ENCODE results near the gene CHST11. TPM values are rescaled to one million over a fixed set of nuclear protein-coding genes. Genes with fewer than 3 reads are reported as not detected.

Gene CHST11
- total RNA-seq, 1 experiment from 2014 or later: 6.7 TPM

DNA sequence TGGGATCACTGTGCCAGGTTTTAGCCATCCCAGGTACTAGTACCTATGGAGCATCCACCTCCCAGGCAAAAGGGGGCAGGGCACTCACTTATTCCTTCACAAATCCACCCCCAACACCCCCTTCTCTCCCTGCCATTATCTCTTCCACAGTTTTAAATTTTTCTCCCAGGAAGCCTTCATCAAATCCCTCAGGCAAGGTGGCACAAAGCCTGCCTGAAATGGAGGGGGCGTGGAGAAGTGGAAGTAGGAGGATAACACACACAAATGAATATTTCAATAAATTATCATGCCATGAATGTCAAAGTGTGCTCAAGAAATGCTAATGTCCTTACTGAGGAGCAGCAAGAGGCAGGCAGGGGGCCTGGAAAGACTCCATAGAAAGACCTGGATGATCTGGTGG is 4.7 kb upstream of the CHST11 start:
- Histone ChIP-seq H3K4me2 (ENCODE audit: insufficient read depth, insufficient read length, low read length) (no peak overlapping the region), H3K79me1 (ENCODE audit: insufficient read depth, low read depth, low read length, poor library complexity, severe bottlenecking) (no peaks in the 10 kb centered on the region), H4K8ac (replicated peaks; ENCODE audit: insufficient read length, low read depth, low read length) (no peak overlapping the region), H3K23ac (ENCODE audit: insufficient read length, low read depth, low read length) (no peak overlapping the region), H4K91ac (ENCODE audit: insufficient read length, low read depth, low read length) (no peak overlapping the region), H3K4ac (ENCODE audit: low read depth, low read length) (no peak overlapping the region), H3K9ac (ENCODE audit: extremely low read depth, insufficient read length, low read length) (no peak overlapping the region), H3K4me1 (ENCODE audit: insufficient read depth, low read length) (peaks cover 5% of the 10 kb centered on the region; the same call in 1 of the 2 replicates), H4K5ac (ENCODE audit: insufficient read length, low read depth, low read length) (no peak overlapping the region), H2BK20ac (ENCODE audit: low read depth, low read length, poor library complexity, severe bottlenecking) (no peak overlapping the region), H2BK15ac (ENCODE audit: low read depth, low read length) (no peak overlapping the region), H3K27me3 (ENCODE audit: insufficient read depth, low read length) (peaks cover 10% of the 10 kb centered on the region; the same call in 1 of the 2 replicates), H2AK5ac (ENCODE audit: insufficient read length, low read length) (no peak overlapping the region), H2BK12ac (ENCODE audit: insufficient read length, low read depth, low read length) (no peak overlapping the region), H3K18ac (ENCODE audit: insufficient read length, low read depth, low read length) (no peak overlapping the region), H3K79me2 (ENCODE audit: insufficient read depth, low read length) (no peaks in the 10 kb centered on the region), H3K9me3 (ENCODE audit: control insufficient read depth, low read depth, low read length) (no peaks in the 10 kb centered on the region), H4K20me1 (ENCODE audit: control insufficient read depth, insufficient read depth, insufficient read length) (no peaks in the 10 kb centered on the region), H2BK5ac (ENCODE audit: insufficient read length, low read length) (no peak overlapping the region), H2AFZ (ENCODE audit: low read length) (no peak overlapping the region), H3T11ph (ENCODE audit: low read length) (no peak overlapping the region), H3K23me2 (ENCODE audit: insufficient read length, low read depth, low read length, poor library complexity, severe bottlenecking) (peaks cover 6% of the 10 kb centered on the region), H3K14ac (ENCODE audit: insufficient read depth, low read length) (no peak overlapping the region), H2BK120ac (ENCODE audit: low read depth, low read length, poor library complexity, severe bottlenecking) (no peak overlapping the region), H3K27ac (ENCODE audit: insufficient read length, low read depth, low read length) (no peak overlapping the region), H3K56ac (ENCODE audit: insufficient read length, low read depth, low read length) (no peak overlapping the region)
- Mint-ChIP-seq H3K4me3 (no peak overlapping the region), H3K9me3 (no peaks in the 10 kb centered on the region; a peak in 1 of 5 replicates), H3K27me3 (ENCODE audit: low read depth) (peaks cover 37% of the 10 kb centered on the region), H3K36me3 (ENCODE audit: insufficient read depth in 1 of 3, low read depth in 3 of 3) (no peaks in the 10 kb centered on the region), H3K27ac (peak overlapping the region in 1 of 3 experiments; percentile 72; a peak in 1 of 7 replicates), H3K4me1 (peaks cover 28 to 32% of the 10 kb centered on the region in 2 experiments)
- no CpG with 5 or more reads among the region's 1 CpG for WGBS (ENCODE audit: extremely low coverage, insufficient read length, low lambda C conversion rate)
- TF ChIP-seq, protein P1, sequence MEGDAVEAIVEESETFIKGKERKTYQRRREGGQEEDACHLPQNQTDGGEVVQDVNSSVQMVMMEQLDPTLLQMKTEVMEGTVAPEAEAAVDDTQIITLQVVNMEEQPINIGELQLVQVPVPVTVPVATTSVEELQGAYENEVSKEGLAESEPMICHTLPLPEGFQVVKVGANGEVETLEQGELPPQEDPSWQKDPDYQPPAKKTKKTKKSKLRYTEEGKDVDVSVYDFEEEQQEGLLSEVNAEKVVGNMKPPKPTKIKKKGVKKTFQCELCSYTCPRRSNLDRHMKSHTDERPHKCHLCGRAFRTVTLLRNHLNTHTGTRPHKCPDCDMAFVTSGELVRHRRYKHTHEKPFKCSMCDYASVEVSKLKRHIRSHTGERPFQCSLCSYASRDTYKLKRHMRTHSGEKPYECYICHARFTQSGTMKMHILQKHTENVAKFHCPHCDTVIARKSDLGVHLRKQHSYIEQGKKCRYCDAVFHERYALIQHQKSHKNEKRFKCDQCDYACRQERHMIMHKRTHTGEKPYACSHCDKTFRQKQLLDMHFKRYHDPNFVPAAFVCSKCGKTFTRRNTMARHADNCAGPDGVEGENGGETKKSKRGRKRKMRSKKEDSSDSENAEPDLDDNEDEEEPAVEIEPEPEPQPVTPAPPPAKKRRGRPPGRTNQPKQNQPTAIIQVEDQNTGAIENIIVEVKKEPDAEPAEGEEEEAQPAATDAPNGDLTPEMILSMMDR (conservative IDR thresholded peaks at IDR 0.05): no peak
- DNase-seq: no peak
